ENCODE data around the gene ATP10A. TPM values are rescaled to one million over a fixed set of nuclear protein-coding genes. Genes with fewer than 3 reads are reported as not detected.

The ATP10A gene
- total and polyA plus RNA-seq, 2 experiments from 2014 or later: 0.75 to 0.77 TPM

GRCh38 chr15:25875566-25875965 is 12.4 kb upstream of the ATP10A start:
- Histone ChIP-seq H3K4me3 (no peak overlapping the region), H4K20me1 (ENCODE audit: insufficient read depth, poor library complexity, severe bottlenecking) (no peaks in the 10 kb centered on the region), H3K4me1 (ENCODE audit: insufficient read depth) (no peaks in the 10 kb centered on the region), H2AFZ (no peak overlapping the region), H3K27ac (no peak overlapping the region), H3K4me2 (no peak overlapping the region), H3K9me3 (ENCODE audit: low read depth) (no peaks in the 10 kb centered on the region), H3K36me3 (replicated peaks; ENCODE audit: insufficient read depth, low read depth) (no peaks in the 10 kb centered on the region), H3K79me2 (no peaks in the 10 kb centered on the region), H3K9me2 (replicated peaks; ENCODE audit: insufficient read depth) (no peaks in the 10 kb centered on the region), H3K27me3 (no peaks in the 10 kb centered on the region)
- TF ChIP-seq CTCF (IDR thresholded peaks at IDR 0.05; ENCODE audit: poor library complexity): no peak
- no peak for TF ChIP-seq EZH2 (IDR thresholded peaks at IDR 0.05; ENCODE audit: borderline replicate concordance)
- no peak for TF ChIP-seq EZH2phosphoT487 (IDR thresholded peaks at IDR 0.05; ENCODE audit: low read depth, severe bottlenecking, unreplicated experiment)
- 98% methylated on average over 7 of the region's 7 CpGs for WGBS (ENCODE audit: low lambda C conversion rate, missing lambda C conversion rate)
- no peak for DNase-seq (ENCODE audit: low spot score)

- no peaks in the 10 kb centered on the region for H3K36me3 ChIP-seq (replicated peaks; ENCODE audit: insufficient read depth, low read depth)
- no peaks in the 10 kb centered on the region for H3K9me2 ChIP-seq (replicated peaks; ENCODE audit: insufficient read depth)
- TF ChIP-seq EZH2 (IDR thresholded peaks at IDR 0.05; ENCODE audit: borderline replicate concordance) (no peak), EZH2phosphoT487 (IDR thresholded peaks at IDR 0.05; ENCODE audit: low read depth, severe bottlenecking, unreplicated experiment) (no peak), CTCF (IDR thresholded peaks at IDR 0.05; ENCODE audit: poor library complexity) (no peak)
- no peaks in the 10 kb centered on the region for H3K79me2 ChIP-seq
- no peak overlapping the region for H2AFZ ChIP-seq
- H3K27ac ChIP-seq: no peak overlapping the region
- H3K4me2 ChIP-seq: no peak overlapping the region
- H3K4me1 ChIP-seq (ENCODE audit: insufficient read depth): no peaks in the 10 kb centered on the region
- H3K4me3 ChIP-seq: no peak overlapping the region
- no peak for DNase-seq (ENCODE audit: low spot score)
- no peaks in the 10 kb centered on the region for H3K9me3 ChIP-seq (ENCODE audit: low read depth)
- no peaks in the 10 kb centered on the region for H3K27me3 ChIP-seq
- H4K20me1 ChIP-seq (ENCODE audit: insufficient read depth, poor library complexity, severe bottlenecking): no peaks in the 10 kb centered on the region
Observed at GRCh38 chr15:25874379-25874778, 11.3 kb upstream of the ATP10A start.

- no peak for DNase-seq (ENCODE audit: low spot score)
- no peaks in the 10 kb centered on the region for H3K4me1 ChIP-seq (ENCODE audit: insufficient read depth)
- H3K36me3 ChIP-seq (replicated peaks; ENCODE audit: insufficient read depth, low read depth): no peaks in the 10 kb centered on the region
- H3K79me2 ChIP-seq: no peaks in the 10 kb centered on the region
- no peak overlapping the region for H3K27ac ChIP-seq
- no peak overlapping the region for H3K4me3 ChIP-seq
- no peaks in the 10 kb centered on the region for H3K27me3 ChIP-seq
- H3K9me3 ChIP-seq (ENCODE audit: low read depth): no peaks in the 10 kb centered on the region
- TF ChIP-seq EZH2 (IDR thresholded peaks at IDR 0.05; ENCODE audit: borderline replicate concordance) (no peak), EZH2phosphoT487 (IDR thresholded peaks at IDR 0.05; ENCODE audit: low read depth, severe bottlenecking, unreplicated experiment) (no peak), CTCF (IDR thresholded peaks at IDR 0.05; ENCODE audit: poor library complexity) (no peak)
- no peak overlapping the region for H3K4me2 ChIP-seq
- H2AFZ ChIP-seq: no peak overlapping the region
- no peaks in the 10 kb centered on the region for H3K9me2 ChIP-seq (replicated peaks; ENCODE audit: insufficient read depth)
- no peaks in the 10 kb centered on the region for H4K20me1 ChIP-seq (ENCODE audit: insufficient read depth, poor library complexity, severe bottlenecking)
Observed at GRCh38 chr15:25871403-25871802, 8.3 kb upstream of the ATP10A start.

GRCh38 chr15:25870938-25871337 is 7.8 kb upstream of the ATP10A start:
- no peak overlapping the region for H3K4me3 ChIP-seq
- H3K79me2 ChIP-seq: no peaks in the 10 kb centered on the region
- H3K27me3 ChIP-seq: no peaks in the 10 kb centered on the region
- DNase-seq (ENCODE audit: low spot score): no peak
- no peaks in the 10 kb centered on the region for H3K4me1 ChIP-seq (ENCODE audit: insufficient read depth)
- no peaks in the 10 kb centered on the region for H3K9me3 ChIP-seq (ENCODE audit: low read depth)
- H3K27ac ChIP-seq: no peak overlapping the region
- no peak overlapping the region for H2AFZ ChIP-seq
- no peak for TF ChIP-seq EZH2phosphoT487 (IDR thresholded peaks at IDR 0.05; ENCODE audit: low read depth, severe bottlenecking, unreplicated experiment)
- no peak for TF ChIP-seq EZH2 (IDR thresholded peaks at IDR 0.05; ENCODE audit: borderline replicate concordance)
- no peak for TF ChIP-seq CTCF (IDR thresholded peaks at IDR 0.05; ENCODE audit: poor library complexity)
- H4K20me1 ChIP-seq (ENCODE audit: insufficient read depth, poor library complexity, severe bottlenecking): no peaks in the 10 kb centered on the region
- no peak overlapping the region for H3K4me2 ChIP-seq
- H3K36me3 ChIP-seq (replicated peaks; ENCODE audit: insufficient read depth, low read depth): no peaks in the 10 kb centered on the region
- no peaks in the 10 kb centered on the region for H3K9me2 ChIP-seq (replicated peaks; ENCODE audit: insufficient read depth)
- 93% methylated on average over 2 of the region's 2 CpGs for WGBS (ENCODE audit: low lambda C conversion rate, missing lambda C conversion rate)
